Measurements from ENCODE around the gene MAP3K15. TPM values are rescaled to one million over a fixed set of nuclear protein-coding genes. Genes with fewer than 3 reads are reported as not detected.

MAP3K15 gene
- total RNA-seq, 1 donor from 2014 or later, result 0.25 TPM

DNA sequence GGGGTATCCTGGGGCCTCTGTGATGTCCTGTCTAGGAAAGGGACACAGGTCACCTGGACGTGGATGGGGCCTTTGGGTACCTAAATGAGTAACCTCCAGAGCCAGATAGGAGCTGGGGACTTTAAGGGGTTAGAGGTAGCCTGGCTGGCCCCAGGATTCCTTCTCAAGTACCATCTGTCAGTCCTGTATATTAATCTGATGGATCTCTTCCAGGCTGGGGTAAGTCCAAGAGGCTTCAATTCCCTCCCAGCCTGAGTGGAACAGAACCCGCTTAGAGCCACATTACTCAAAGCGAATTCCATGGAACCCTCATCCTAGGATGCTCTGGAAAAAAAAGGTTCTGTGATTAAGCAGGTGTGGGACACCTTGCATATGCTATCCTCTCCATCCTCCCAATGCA lies 24.8 kb upstream of the MAP3K15 start:
- H3K9me3 ChIP-seq, result no peaks in the 10 kb centered on the region
- intact Hi-C loops (cut with DNase I), result no loop called here
- H3K36me3 ChIP-seq, result peaks cover 0 to 4% of the 10 kb centered on the region in 2 donors
- no peaks in the 10 kb centered on the region for H3K4me1 ChIP-seq
- H3K27me3 ChIP-seq, result no peaks in the 10 kb centered on the region
- TF ChIP-seq, protein P1, sequence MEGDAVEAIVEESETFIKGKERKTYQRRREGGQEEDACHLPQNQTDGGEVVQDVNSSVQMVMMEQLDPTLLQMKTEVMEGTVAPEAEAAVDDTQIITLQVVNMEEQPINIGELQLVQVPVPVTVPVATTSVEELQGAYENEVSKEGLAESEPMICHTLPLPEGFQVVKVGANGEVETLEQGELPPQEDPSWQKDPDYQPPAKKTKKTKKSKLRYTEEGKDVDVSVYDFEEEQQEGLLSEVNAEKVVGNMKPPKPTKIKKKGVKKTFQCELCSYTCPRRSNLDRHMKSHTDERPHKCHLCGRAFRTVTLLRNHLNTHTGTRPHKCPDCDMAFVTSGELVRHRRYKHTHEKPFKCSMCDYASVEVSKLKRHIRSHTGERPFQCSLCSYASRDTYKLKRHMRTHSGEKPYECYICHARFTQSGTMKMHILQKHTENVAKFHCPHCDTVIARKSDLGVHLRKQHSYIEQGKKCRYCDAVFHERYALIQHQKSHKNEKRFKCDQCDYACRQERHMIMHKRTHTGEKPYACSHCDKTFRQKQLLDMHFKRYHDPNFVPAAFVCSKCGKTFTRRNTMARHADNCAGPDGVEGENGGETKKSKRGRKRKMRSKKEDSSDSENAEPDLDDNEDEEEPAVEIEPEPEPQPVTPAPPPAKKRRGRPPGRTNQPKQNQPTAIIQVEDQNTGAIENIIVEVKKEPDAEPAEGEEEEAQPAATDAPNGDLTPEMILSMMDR (IDR thresholded peaks at IDR 0.05), result no peak
- TF ChIP-seq POLR2A (IDR thresholded peaks at IDR 0.05), result no peak
- TF ChIP-seq POLR2AphosphoS5 (IDR thresholded peaks at IDR 0.05; ENCODE audit: insufficient read depth in 1 of 2, low read depth in 1 of 2), result no peak
- no peak overlapping the region for H3K27ac ChIP-seq
- no peak for DNase-seq (ENCODE audit: extremely low spot score in 2 of 2)
- H3K4me3 ChIP-seq, result no peak overlapping the region

DNA sequence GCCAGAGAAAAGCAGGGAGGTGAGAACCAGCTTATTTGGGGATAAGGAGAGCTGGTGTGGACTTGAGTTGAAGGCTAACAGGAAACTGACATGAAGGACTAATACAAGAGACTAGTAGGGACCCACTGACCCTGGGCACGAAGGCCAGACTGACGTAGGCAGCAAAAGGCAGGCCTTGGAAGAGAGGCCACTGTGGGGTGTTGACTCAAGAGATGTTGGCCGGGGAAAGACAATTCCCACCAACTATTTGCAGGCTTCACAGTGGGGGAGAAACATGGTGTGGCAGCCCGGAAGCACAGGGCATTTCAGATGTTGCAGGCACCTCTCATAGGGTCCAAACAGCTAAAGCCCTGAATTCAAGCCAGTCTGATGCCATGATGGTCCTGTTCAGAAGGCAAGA lies 24.4 kb upstream of the MAP3K15 start:
- H3K4me3 ChIP-seq, result no peak overlapping the region
- no peak for TF ChIP-seq POLR2A (IDR thresholded peaks at IDR 0.05)
- TF ChIP-seq, protein P1 (IDR thresholded peaks at IDR 0.05), result no peak
- intact Hi-C loops (cut with DNase I), result no loop called here
- H3K27ac ChIP-seq, result no peak overlapping the region
- no peaks in the 10 kb centered on the region for H3K27me3 ChIP-seq
- H3K9me3 ChIP-seq, result no peaks in the 10 kb centered on the region
- no peak for DNase-seq (ENCODE audit: extremely low spot score in 2 of 2)
- peaks cover 0 to 4% of the 10 kb centered on the region in 2 donors for H3K36me3 ChIP-seq
- H3K4me1 ChIP-seq, result no peaks in the 10 kb centered on the region

DNA sequence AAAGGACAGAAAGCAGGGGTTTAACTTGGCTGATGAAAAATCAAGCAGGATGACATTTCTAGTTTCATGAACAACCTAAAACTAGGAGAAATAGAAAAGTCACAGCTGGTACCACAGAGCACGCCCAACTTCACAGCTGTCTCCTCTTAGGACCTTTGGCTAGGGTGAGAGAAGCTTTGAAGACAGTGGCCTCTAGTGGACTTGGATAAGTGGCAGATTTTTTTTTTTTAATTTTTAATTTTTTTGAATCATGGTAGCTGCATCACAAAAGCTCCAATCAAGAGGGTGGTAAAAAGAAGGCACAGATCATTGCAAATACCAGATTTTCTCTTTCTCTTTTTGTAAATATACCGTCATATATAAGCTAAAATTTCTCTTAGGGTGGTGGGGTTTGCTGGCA lies 20.2 kb upstream of the MAP3K15 start:
- H3K4me3 ChIP-seq, result no peak overlapping the region
- no peaks in the 10 kb centered on the region for H3K4me1 ChIP-seq
- peaks cover 0 to 4% of the 10 kb centered on the region in 2 donors for H3K36me3 ChIP-seq
- H3K27me3 ChIP-seq, result no peaks in the 10 kb centered on the region
- DNase-seq (ENCODE audit: extremely low spot score in 2 of 2), result no peak
- TF ChIP-seq POLR2AphosphoS5 (IDR thresholded peaks at IDR 0.05; ENCODE audit: insufficient read depth in 1 of 2, low read depth in 1 of 2), result no peak
- TF ChIP-seq POLR2A (IDR thresholded peaks at IDR 0.05), result no peak
- TF ChIP-seq, protein P1 (IDR thresholded peaks at IDR 0.05), result no peak
- no peak overlapping the region for H3K27ac ChIP-seq
- intact Hi-C loops (cut with DNase I), result no loop called here
- H3K9me3 ChIP-seq, result no peaks in the 10 kb centered on the region

DNA sequence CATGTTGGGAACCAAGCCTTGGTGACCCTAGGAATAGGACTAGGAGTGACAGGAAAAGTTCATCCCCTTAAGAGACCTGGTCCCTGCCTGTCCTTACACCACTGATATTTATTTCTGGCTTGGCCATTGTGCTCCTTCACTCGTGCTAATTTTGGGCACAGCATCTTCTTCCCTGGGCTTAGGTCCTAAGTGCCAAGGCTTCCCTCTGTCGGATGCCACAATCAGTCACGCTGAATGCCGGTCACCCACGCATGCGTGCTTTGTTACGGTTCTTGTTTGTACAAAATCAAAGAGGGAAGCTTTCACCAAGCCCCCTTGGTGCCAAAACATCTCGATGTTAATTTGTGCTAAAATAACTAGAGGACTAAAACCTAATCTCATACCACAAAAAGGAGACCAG lies 17.4 kb upstream of the MAP3K15 start:
- DNase-seq (ENCODE audit: extremely low spot score in 2 of 2), result no peak
- Histone ChIP-seq H3K27me3 (no peaks in the 10 kb centered on the region), H3K27ac (no peak overlapping the region), H3K9me3 (no peaks in the 10 kb centered on the region), H3K4me3 (no peak overlapping the region), H3K4me1 (no peaks in the 10 kb centered on the region), H3K36me3 (no peaks in the 10 kb centered on the region)
- TF ChIP-seq, protein P1 (IDR thresholded peaks at IDR 0.05), result no peak
- TF ChIP-seq POLR2AphosphoS5 (IDR thresholded peaks at IDR 0.05; ENCODE audit: insufficient read depth in 1 of 2, low read depth in 1 of 2), result no peak
- no peak for TF ChIP-seq POLR2A (IDR thresholded peaks at IDR 0.05)
- intact Hi-C loops (cut with DNase I), result no loop called here

DNA sequence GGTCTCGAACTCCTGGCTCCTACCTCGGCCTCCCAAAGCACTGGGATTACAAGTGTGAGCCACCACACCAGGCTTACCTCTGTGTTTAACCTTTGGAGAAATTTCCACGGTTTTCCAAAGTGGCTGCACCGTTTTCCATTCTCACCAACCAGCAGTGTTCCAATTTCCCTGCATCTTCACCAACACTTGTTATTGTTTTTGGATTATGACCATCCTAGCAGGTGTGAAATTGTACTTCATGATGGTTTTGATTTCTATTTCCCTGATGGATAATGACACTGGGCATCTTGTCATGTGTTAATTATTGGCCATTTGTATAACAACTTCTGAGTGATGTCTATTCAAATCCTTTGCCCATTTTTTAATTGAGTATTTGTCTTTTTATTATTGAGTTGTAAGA lies 2.7 kb upstream of the MAP3K15 start:
- no peak for TF ChIP-seq POLR2AphosphoS5 (IDR thresholded peaks at IDR 0.05; ENCODE audit: insufficient read depth in 1 of 2, low read depth in 1 of 2)
- no peak for TF ChIP-seq POLR2A (IDR thresholded peaks at IDR 0.05)
- H3K4me1 ChIP-seq, result peaks cover 7% of the 10 kb centered on the region
- no peak overlapping the region for H3K4me3 ChIP-seq
- no peak overlapping the region for H3K27ac ChIP-seq
- H3K27me3 ChIP-seq, result no peaks in the 10 kb centered on the region
- H3K9me3 ChIP-seq, result no peaks in the 10 kb centered on the region
- no peak for DNase-seq (ENCODE audit: extremely low spot score in 2 of 2)
- intact Hi-C loops (cut with DNase I), result no loop called here
- H3K36me3 ChIP-seq, result no peaks in the 10 kb centered on the region

Data from vagina (tissue), 2 donors.